Astrocyte (in vitro differentiated cells and primary cell): ENCODE measurements around the gene KRT5. TPM values are rescaled to one million over a fixed set of nuclear protein-coding genes. Genes with fewer than 3 reads are reported as not detected.

ENCODE experiments used
- DNase-seq: peaks from one replicate; pipeline ENCODE4 v3.0.0-alpha.2; 2010; ENCODE audit warnings: low read depth
- FAIRE-seq: peaks from 2 replicates; lab custom pipeline; 2011; peaks lifted over from hg19 to GRCh38; lab: Jason Lieb, UNC
- H2AFZ ChIP-seq: 2 replicates; pipeline ENCODE4 v1.6.0; 2012; ENCODE audit warnings: low read depth, low read length, inconsistent platforms
- H3K27ac ChIP-seq: 2 replicates; pipeline ENCODE4 v1.5.1; 2011; ENCODE audit warnings: low read depth, low read length, inconsistent platforms
- H3K27me3 ChIP-seq: 2 replicates; pipeline ENCODE4 v1.6.0; 2011; ENCODE audit warnings: low read length, inconsistent platforms; ENCODE audit not compliant: insufficient read depth
- H3K36me3 ChIP-seq: 2 replicates; pipeline ENCODE4 v1.5.1; 2011; ENCODE audit warnings: low read length, inconsistent platforms; ENCODE audit not compliant: insufficient read depth
- H3K4me1 ChIP-seq: 2 replicates; pipeline ENCODE4 v1.5.1; 2011; ENCODE audit warnings: low read length, inconsistent platforms; ENCODE audit not compliant: insufficient read depth
- H3K4me2 ChIP-seq: 2 replicates; pipeline ENCODE4 v1.6.0; 2012; ENCODE audit warnings: low read length, inconsistent platforms
- H3K4me3 ChIP-seq: 2 replicates; pipeline ENCODE4 v1.5.1; 2011; ENCODE audit warnings: low read depth, mild to moderate bottlenecking, low read length, inconsistent platforms; ENCODE audit not compliant: insufficient read depth
- H3K79me2 ChIP-seq: 2 replicates; pipeline ENCODE4 v1.6.0; 2012; ENCODE audit warnings: mild to moderate bottlenecking, low read length, inconsistent platforms; ENCODE audit not compliant: insufficient read depth
- H3K9ac ChIP-seq: 2 replicates; pipeline ENCODE4 v1.6.0; 2012; ENCODE audit warnings: mild to moderate bottlenecking, low read length, inconsistent platforms
- H3K9me3 ChIP-seq: 2 replicates; pipeline ENCODE4 v1.5.1; 2012; ENCODE audit warnings: low read depth, mild to moderate bottlenecking, low read length, inconsistent platforms; ENCODE audit not compliant: insufficient read depth
- H4K20me1 ChIP-seq: 2 replicates; pipeline ENCODE4 v1.6.0; 2012; ENCODE audit warnings: low read length, inconsistent platforms; ENCODE audit not compliant: insufficient read depth
- H3K27ac Mint-ChIP-seq: one replicate; pipeline ENCODE4 v1.8.0; 2021; ENCODE audit warnings: mild to moderate bottlenecking, mixed read lengths; ENCODE audit not compliant: unreplicated experiment
- H3K27me3 Mint-ChIP-seq: one replicate; pipeline ENCODE4 v1.8.0; 2021; ENCODE audit warnings: low read depth, mixed read lengths; ENCODE audit not compliant: unreplicated experiment
- H3K36me3 Mint-ChIP-seq: one replicate; pipeline ENCODE4 v1.8.0; 2021; ENCODE audit warnings: low read depth, mixed read lengths; ENCODE audit not compliant: unreplicated experiment
- H3K4me1 Mint-ChIP-seq: one replicate; pipeline ENCODE4 v1.8.0; 2021; ENCODE audit warnings: low read depth, mixed read lengths; ENCODE audit not compliant: unreplicated experiment
- H3K4me3 Mint-ChIP-seq: one replicate; pipeline ENCODE4 v1.8.0; 2021; ENCODE audit warnings: mild to moderate bottlenecking, moderate library complexity, mixed read lengths; ENCODE audit not compliant: unreplicated experiment
- H3K9me3 Mint-ChIP-seq: one replicate; pipeline ENCODE4 v1.8.0; 2021; ENCODE audit warnings: mild to moderate bottlenecking, mixed read lengths; ENCODE audit not compliant: unreplicated experiment
- CTCF ChIP-seq: IDR thresholded peaks from 2 replicates; pipeline ENCODE4 v1.5.1; 2011; ENCODE audit warnings: low read depth, mild to moderate bottlenecking, inconsistent platforms, low read length, moderate library complexity; ENCODE audit not compliant: insufficient read depth
- EZH2 ChIP-seq: IDR thresholded peaks from 2 replicates; pipeline ENCODE4 v1.6.1; 2012; ENCODE audit warnings: mild to moderate bottlenecking, low read length, inconsistent platforms; ENCODE audit not compliant: insufficient read depth
- total RNA-seq: library from RNA; stranded (reverse); gene quantifications from 2 replicates; pipeline ENCODE4 v1.2.1, GENCODE V29; 2021

The KRT5 gene
- total RNA-seq, 1 donor from 2014 or later: 0.25 TPM

GRCh38 chr12:52517005-52517835, 3.0 kb downstream of the KRT5 start:
- DNase-seq (no peak), FAIRE-seq (no peak)
- peaks cover 5% of the 10 kb centered on the region for H3K36me3 Mint-ChIP-seq

GRCh38 chr12:52515927-52516831, 4.0 kb downstream of the KRT5 start:
- H3K27ac Mint-ChIP-seq: peak overlapping the region; percentile 9
- Histone ChIP-seq H3K27me3 (peaks cover 14% of the 10 kb centered on the region), H3K4me1 (no peaks in the 10 kb centered on the region), H2AFZ (no peak overlapping the region), H3K4me3 (no peak overlapping the region), H3K9ac (no peak overlapping the region), H3K27ac (no peak overlapping the region), H3K4me2 (no peak overlapping the region), H3K9me3 (no peaks in the 10 kb centered on the region), H3K79me2 (no peaks in the 10 kb centered on the region), H4K20me1 (no peaks in the 10 kb centered on the region), H3K36me3 (no peaks in the 10 kb centered on the region)
- no peaks in the 10 kb centered on the region for H3K9me3 Mint-ChIP-seq
- no peak for TF ChIP-seq EZH2
- TF ChIP-seq CTCF: no peak
- DNase-seq: peak; percentile 36
- H3K4me1 Mint-ChIP-seq: no peaks in the 10 kb centered on the region
- no peak overlapping the region for H3K4me3 Mint-ChIP-seq
- peaks cover 51% of the 10 kb centered on the region for H3K27me3 Mint-ChIP-seq
- H3K36me3 Mint-ChIP-seq: peaks cover 3% of the 10 kb centered on the region
- FAIRE-seq: no peak

More at GRCh38 chr12:52517005-52517835, 3.0 kb downstream of the KRT5 start:
- H3K27me3 ChIP-seq: peaks cover 16% of the 10 kb centered on the region
- Mint-ChIP-seq H3K4me3 (no peak overlapping the region), H3K4me1 (no peaks in the 10 kb centered on the region), H3K27ac (no peak overlapping the region), H3K9me3 (no peaks in the 10 kb centered on the region), H3K27me3 (peaks cover 57% of the 10 kb centered on the region)
- no peaks in the 10 kb centered on the region for H3K36me3 ChIP-seq
- H3K9me3 ChIP-seq: no peaks in the 10 kb centered on the region
- H3K79me2 ChIP-seq: no peaks in the 10 kb centered on the region
- TF ChIP-seq EZH2 (no peak), CTCF (no peak)
- no peak overlapping the region for H3K4me2 ChIP-seq
- no peak overlapping the region for H3K9ac ChIP-seq
- no peaks in the 10 kb centered on the region for H4K20me1 ChIP-seq
- H2AFZ ChIP-seq: no peak overlapping the region
- H3K4me3 ChIP-seq: no peak overlapping the region
- no peak overlapping the region for H3K27ac ChIP-seq
- no peaks in the 10 kb centered on the region for H3K4me1 ChIP-seq
